ENCODE results near the gene PDZRN4.

PDZRN4 gene

GRCh38 chr12:41409628-41410027, 221.5 kb downstream of the PDZRN4 start:
- Histone ChIP-seq H4K20me1 (ENCODE audit: insufficient read depth, low read length) (no peaks in the 10 kb centered on the region), H3K9me3 (ENCODE audit: insufficient read depth, low read length) (no peaks in the 10 kb centered on the region), H3K4me2 (ENCODE audit: low read length) (no peak overlapping the region), H3K79me2 (ENCODE audit: low read length) (no peaks in the 10 kb centered on the region), H3K4me3 (ENCODE audit: low read length) (no peak overlapping the region), H3K4me1 (ENCODE audit: low read length) (no peaks in the 10 kb centered on the region), H3K36me3 (replicated peaks; ENCODE audit: low read depth, low read length) (no peaks in the 10 kb centered on the region), H3K27ac (ENCODE audit: low read length) (no peak overlapping the region), H3K9ac (ENCODE audit: low read length) (no peak overlapping the region), H2AFZ (ENCODE audit: low read depth, low read length) (no peak overlapping the region), H3K27me3 (ENCODE audit: low read depth, low read length) (no peaks in the 10 kb centered on the region)
- TF ChIP-seq, protein P1, sequence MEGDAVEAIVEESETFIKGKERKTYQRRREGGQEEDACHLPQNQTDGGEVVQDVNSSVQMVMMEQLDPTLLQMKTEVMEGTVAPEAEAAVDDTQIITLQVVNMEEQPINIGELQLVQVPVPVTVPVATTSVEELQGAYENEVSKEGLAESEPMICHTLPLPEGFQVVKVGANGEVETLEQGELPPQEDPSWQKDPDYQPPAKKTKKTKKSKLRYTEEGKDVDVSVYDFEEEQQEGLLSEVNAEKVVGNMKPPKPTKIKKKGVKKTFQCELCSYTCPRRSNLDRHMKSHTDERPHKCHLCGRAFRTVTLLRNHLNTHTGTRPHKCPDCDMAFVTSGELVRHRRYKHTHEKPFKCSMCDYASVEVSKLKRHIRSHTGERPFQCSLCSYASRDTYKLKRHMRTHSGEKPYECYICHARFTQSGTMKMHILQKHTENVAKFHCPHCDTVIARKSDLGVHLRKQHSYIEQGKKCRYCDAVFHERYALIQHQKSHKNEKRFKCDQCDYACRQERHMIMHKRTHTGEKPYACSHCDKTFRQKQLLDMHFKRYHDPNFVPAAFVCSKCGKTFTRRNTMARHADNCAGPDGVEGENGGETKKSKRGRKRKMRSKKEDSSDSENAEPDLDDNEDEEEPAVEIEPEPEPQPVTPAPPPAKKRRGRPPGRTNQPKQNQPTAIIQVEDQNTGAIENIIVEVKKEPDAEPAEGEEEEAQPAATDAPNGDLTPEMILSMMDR (IDR thresholded peaks at IDR 0.05; ENCODE audit: low read depth, low read length): no peak
- TF ChIP-seq EZH2phosphoT487 (IDR thresholded peaks at IDR 0.05; ENCODE audit: low read depth): no peak

DNA sequence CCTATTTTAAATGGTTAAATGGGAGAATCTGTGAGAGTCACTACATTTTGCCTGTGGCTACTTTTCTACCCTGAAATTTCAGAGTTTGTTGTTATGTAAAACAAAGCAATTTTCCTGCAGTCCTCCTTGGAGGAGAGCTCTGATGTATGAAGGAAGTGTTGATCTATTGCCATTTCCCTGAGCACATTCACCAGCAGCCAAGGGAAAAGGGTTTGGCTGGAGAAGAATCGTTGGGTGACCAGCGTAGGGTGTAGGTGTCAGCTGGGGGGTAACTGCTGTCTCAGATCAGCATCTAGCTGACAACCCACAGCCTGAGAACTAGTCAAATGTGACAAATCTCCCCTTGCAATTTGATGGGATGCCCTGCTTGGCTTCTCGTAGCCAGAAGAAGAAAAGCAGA, 230.5 kb downstream of the PDZRN4 start:
- Histone ChIP-seq H2AFZ (ENCODE audit: low read depth, low read length) (no peak overlapping the region; the same call in 1 of the 2 replicates), H3K9ac (ENCODE audit: low read length) (no peak overlapping the region), H3K4me3 (ENCODE audit: low read length) (no peak overlapping the region), H3K36me3 (replicated peaks; ENCODE audit: low read depth, low read length) (no peaks in the 10 kb centered on the region), H4K20me1 (ENCODE audit: insufficient read depth, low read length) (no peaks in the 10 kb centered on the region), H3K4me2 (ENCODE audit: low read length) (no peak overlapping the region), H3K79me2 (ENCODE audit: low read length) (no peaks in the 10 kb centered on the region), H3K9me3 (ENCODE audit: insufficient read depth, low read length) (no peaks in the 10 kb centered on the region), H3K4me1 (ENCODE audit: low read length) (no peaks in the 10 kb centered on the region), H3K27ac (ENCODE audit: low read length) (no peak overlapping the region), H3K27me3 (ENCODE audit: low read depth, low read length) (no peaks in the 10 kb centered on the region)
- TF ChIP-seq, protein P1 (IDR thresholded peaks at IDR 0.05; ENCODE audit: low read depth, low read length): no peak
- no peak for TF ChIP-seq EZH2phosphoT487 (IDR thresholded peaks at IDR 0.05; ENCODE audit: low read depth)

DNA sequence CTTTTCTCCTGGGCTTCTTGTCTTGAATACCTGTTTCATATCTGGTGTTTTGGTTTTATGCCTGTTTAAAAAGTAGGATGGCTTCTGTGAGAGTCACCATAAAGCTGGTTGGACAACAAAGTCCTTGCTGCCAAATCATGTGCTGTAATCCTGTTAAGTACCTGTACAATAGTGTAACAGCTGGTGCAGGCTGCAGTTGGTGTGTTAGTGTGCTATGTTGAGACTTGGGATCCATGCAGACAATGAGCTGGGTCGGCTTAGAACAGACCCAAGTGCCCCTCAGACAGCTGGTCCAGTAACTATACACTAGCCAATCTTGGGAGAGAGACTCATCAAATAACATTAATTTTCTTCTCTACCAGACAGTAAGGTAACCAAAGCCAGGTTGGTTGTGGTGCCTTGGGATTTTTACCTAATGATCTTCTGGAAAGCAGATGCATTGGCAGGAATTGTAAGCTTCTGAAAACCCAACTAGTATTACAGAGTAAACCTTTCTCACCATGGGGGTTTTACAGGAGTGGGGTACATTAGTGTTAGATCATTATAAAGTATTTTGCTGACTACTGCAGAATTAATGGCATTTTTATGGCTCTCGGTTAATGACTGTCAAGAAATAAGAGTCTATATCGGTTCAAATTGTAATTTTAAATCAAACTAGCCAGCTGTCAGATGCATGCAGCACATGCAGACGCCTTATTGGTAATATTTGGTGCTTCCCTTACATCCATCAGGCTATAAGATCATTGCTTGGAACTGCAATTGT, 231.2 kb downstream of the PDZRN4 start:
- no peaks in the 10 kb centered on the region for H3K27me3 ChIP-seq (ENCODE audit: low read depth, low read length)
- H3K9ac ChIP-seq (ENCODE audit: low read length): no peak overlapping the region
- no peaks in the 10 kb centered on the region for H3K9me3 ChIP-seq (ENCODE audit: insufficient read depth, low read length)
- no peaks in the 10 kb centered on the region for H3K36me3 ChIP-seq (replicated peaks; ENCODE audit: low read depth, low read length)
- H2AFZ ChIP-seq (ENCODE audit: low read depth, low read length): no peak overlapping the region
- TF ChIP-seq, protein P1 (IDR thresholded peaks at IDR 0.05; ENCODE audit: low read depth, low read length): no peak
- no peak for TF ChIP-seq EZH2phosphoT487 (IDR thresholded peaks at IDR 0.05; ENCODE audit: low read depth)
- H3K4me1 ChIP-seq (ENCODE audit: low read length): no peaks in the 10 kb centered on the region
- H3K4me3 ChIP-seq (ENCODE audit: low read length): no peak overlapping the region
- no peaks in the 10 kb centered on the region for H4K20me1 ChIP-seq (ENCODE audit: insufficient read depth, low read length)
- no peak overlapping the region for H3K27ac ChIP-seq (ENCODE audit: low read length)
- no peak overlapping the region for H3K4me2 ChIP-seq (ENCODE audit: low read length)
- H3K79me2 ChIP-seq (ENCODE audit: low read length): no peaks in the 10 kb centered on the region

- Histone ChIP-seq H3K27me3 (ENCODE audit: low read depth, low read length) (no peaks in the 10 kb centered on the region), H3K27ac (ENCODE audit: low read length) (no peak overlapping the region), H3K36me3 (replicated peaks; ENCODE audit: low read depth, low read length) (no peaks in the 10 kb centered on the region), H3K4me2 (ENCODE audit: low read length) (no peak overlapping the region), H3K9ac (ENCODE audit: low read length) (no peak overlapping the region), H4K20me1 (ENCODE audit: insufficient read depth, low read length) (no peaks in the 10 kb centered on the region), H3K79me2 (ENCODE audit: low read length) (no peaks in the 10 kb centered on the region), H3K9me3 (ENCODE audit: insufficient read depth, low read length) (no peaks in the 10 kb centered on the region), H3K4me3 (ENCODE audit: low read length) (no peak overlapping the region), H3K4me1 (ENCODE audit: low read length) (no peaks in the 10 kb centered on the region), H2AFZ (ENCODE audit: low read depth, low read length) (no peak overlapping the region)
- no peak for TF ChIP-seq EZH2phosphoT487 (IDR thresholded peaks at IDR 0.05; ENCODE audit: low read depth)
- TF ChIP-seq, protein P1 (IDR thresholded peaks at IDR 0.05; ENCODE audit: low read depth, low read length): no peak
Measured at GRCh38 chr12:41424651-41425050, 236.5 kb downstream of the PDZRN4 start.

Measured in OCI-LY3 (cell line).